Activated CD8-positive, alpha-beta memory T cell treated with anti-CD3 and anti-CD28 coated beads, Interleukin-2, amount 10 ng/mL, durations not matched to agents 7 days and 5 days (primary cell): Measurements from ENCODE around the gene MAST1. TPM values are rescaled to one million over a fixed set of nuclear protein-coding genes. Genes with fewer than 3 reads are reported as not detected.
"Not testable (repeated sequence)": the region's sequence is repeated elsewhere in the genome, so short reads cannot be mapped to it uniquely, and the experiment has no call there.

ENCODE experiments used
- ATAC-seq: fragments of 150-1000 bp; cut with Tn5 transposase; one replicate; pipeline ENCODE4 v1.10.0; 2021; ENCODE audit warnings: moderate library complexity
- CTCF ChIA-PET: fragments of 350-600 bp; sonication (Branson Sonifier 250); formaldehyde crosslinking; loops from one replicate; lab custom pipeline; 2021; ENCODE audit warnings: antibody characterized with exemption; lab: Charles Lee
- DNase-seq: peaks from one replicate; pipeline ENCODE4 v3.0.0-alpha.2; 2020
- H3K27ac Mint-ChIP-seq: one replicate; pipeline ENCODE4 v1.8.0; 2021; ENCODE audit warnings: mild to moderate bottlenecking, mixed read lengths
- H3K27me3 Mint-ChIP-seq: one replicate; pipeline ENCODE4 v1.8.0; 2021; ENCODE audit warnings: mixed read lengths
- H3K36me3 Mint-ChIP-seq: one replicate; pipeline ENCODE4 v1.8.0; 2021; ENCODE audit warnings: mild to moderate bottlenecking, mixed read lengths
- H3K4me1 Mint-ChIP-seq: one replicate; pipeline ENCODE4 v1.8.0; 2021; ENCODE audit warnings: mixed read lengths
- H3K4me3 Mint-ChIP-seq: one replicate; pipeline ENCODE4 v1.8.0; 2021; ENCODE audit warnings: mild to moderate bottlenecking, moderate library complexity, mixed read lengths
- H3K9me3 Mint-ChIP-seq: one replicate; pipeline ENCODE4 v1.8.0; 2022; ENCODE audit warnings: low read depth, mixed read lengths
- total RNA-seq, 2 experiments: library from RNA; stranded (reverse); gene quantifications; one replicate each; pipeline ENCODE4 v1.2.3, GENCODE V29; 2021

MAST1 gene
- total RNA-seq, 2 experiments from 2014 or later: 0.67 to 2.5 TPM

DNA sequence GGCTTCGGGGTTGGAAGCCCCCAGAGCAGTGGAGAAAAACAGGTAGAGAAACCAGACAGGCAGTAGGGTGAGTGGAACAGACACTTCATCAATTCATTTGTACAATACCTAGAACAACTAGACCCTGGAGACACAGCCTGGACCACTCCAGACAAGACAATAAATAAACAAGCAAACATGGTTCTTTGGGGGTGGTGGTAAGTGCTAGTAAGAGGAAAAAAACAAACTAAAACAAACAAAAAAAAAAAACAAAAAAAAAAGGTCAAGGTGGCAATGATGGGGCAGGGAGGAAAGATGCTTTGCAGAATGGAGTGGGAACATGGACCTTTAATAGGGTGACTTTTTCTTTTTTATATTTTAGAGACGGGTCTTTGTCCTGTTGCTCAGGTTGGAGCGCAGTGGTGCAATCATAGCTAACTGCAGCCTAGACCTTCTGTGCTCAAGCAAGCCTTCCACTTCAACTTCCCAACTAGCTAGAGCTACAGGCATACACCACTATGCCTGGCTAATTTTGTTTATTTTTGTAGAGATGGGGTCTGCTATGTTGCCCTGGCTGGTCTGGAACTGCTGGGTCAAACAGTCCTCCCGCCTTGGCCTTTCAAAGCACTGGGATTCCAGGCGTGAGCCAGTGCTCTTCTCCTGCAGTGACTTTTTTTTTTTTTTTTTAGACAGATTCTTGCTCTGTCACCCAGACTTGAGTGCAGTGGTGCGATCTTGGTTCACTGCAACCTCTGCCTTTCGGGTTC is 43.9 kb upstream of the MAST1 start:
- ATAC-seq (no peak), DNase-seq (no peak)
- no peaks in the 10 kb centered on the region for H3K9me3 Mint-ChIP-seq
- peaks cover 8% of the 10 kb centered on the region for H3K36me3 Mint-ChIP-seq
- H3K4me1 Mint-ChIP-seq: peaks cover 33% of the 10 kb centered on the region
- H3K27me3 Mint-ChIP-seq: no peaks in the 10 kb centered on the region
- peak overlapping the region; percentile 64 for H3K4me3 Mint-ChIP-seq
- H3K27ac Mint-ChIP-seq: peak overlapping the region; percentile 82
- CTCF ChIA-PET: interaction anchor here (0.6 to 18.0 kb wide), 7 partner anchors 9 to 782 kb away, joined by 3 to 1017 read pairs (median 3); partner anchors contain the start of genes GET3 and HOOK2

DNA sequence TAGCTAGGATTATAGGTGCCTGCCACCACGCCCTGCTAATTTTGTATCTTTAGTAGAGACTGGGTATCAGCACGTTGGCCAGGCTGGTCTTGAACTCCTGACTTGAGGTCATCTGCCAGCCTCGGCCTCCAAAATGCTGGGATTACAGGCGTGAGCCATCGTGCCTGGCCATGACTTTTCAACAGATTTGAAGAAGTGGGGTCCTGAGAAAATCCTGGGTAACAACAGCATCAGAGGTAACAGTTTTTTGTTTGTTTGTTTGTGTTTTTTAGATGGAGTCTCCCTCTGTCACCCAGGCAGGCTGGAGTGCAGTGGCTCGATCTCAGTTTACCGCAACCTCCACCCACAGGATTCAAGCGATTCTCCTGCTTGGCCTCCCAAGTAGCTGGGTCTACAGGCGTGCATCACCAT is 43.3 kb upstream of the MAST1 start:
- no peaks in the 10 kb centered on the region for H3K27me3 Mint-ChIP-seq

DNA sequence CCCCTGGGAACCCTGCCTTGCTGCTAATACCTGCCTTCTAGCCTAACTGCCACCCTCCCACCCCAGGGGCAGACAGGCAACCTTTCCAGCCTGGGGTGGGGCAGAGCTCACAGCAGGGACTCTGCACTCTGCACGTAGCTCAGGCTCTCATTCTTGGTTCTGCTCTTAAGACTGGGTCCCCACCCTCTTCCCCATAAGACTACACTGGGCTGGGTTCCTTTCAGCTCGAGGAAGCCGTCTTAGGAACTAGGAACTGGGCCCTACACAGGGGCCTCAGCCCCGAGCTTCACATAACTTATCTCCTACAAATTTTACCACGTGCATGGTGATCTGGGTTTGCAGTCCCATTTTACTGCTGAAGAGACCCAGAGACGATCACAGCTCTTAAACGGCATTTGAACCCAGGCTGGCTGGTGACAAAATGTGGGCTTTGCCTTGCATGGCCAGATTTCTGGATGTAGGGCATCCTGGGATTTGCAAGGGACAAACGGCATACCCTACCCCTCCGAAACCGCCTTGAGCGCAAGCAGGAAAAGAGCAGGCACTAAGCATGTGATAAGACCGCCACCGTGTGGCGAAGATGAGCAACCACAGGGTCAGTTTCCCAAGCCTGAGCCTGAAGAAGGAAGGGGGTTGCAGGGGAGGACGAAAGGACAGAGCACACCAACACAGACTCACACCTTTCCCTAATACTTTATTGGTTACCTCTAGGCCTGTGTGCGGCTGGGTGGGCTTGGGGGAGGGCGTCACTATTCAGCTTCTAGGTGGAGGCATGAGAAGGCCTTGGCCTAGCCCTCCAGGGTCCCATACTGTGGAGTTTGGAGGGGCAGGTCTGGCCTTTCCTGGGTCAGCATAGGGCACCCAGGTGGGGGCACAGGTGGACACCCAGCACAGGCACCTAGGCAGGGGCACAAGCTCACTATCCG is 41.9 kb upstream of the MAST1 start:
- H3K4me3 Mint-ChIP-seq: peak overlapping the region; percentile 51
- H3K27me3 Mint-ChIP-seq: no peaks in the 10 kb centered on the region
- CTCF ChIA-PET: interaction anchor here (0.7 to 18.0 kb wide), 33 partner anchors 9 to 1067 kb away, joined by 3 to 1017 read pairs (median 4); partner anchors contain the start of genes FBXW9, GET3, HOOK2 and KLF1
- peak overlapping the region; percentile 81 for H3K27ac Mint-ChIP-seq
- ATAC-seq (no peak), DNase-seq (peak; percentile 82)
- no peaks in the 10 kb centered on the region for H3K9me3 Mint-ChIP-seq
- H3K4me1 Mint-ChIP-seq: peaks cover 35% of the 10 kb centered on the region
- H3K36me3 Mint-ChIP-seq: peaks cover 11% of the 10 kb centered on the region

More for the DNA sequence above, 43.3 kb upstream of the MAST1 start:
- Mint-ChIP-seq H3K4me1 (peaks cover 35% of the 10 kb centered on the region), H3K4me3 (peak overlapping the region; percentile 64), H3K36me3 (peaks cover 11% of the 10 kb centered on the region), H3K9me3 (no peaks in the 10 kb centered on the region), H3K27ac (peak overlapping the region; percentile 82)
- ATAC-seq (no peak), DNase-seq (no peak)
- CTCF ChIA-PET: interaction anchor here (0.6 to 18.0 kb wide), 10 partner anchors 9 to 357 kb away, joined by 3 to 1017 read pairs (median 3); partner anchors contain the start of genes GET3 and HOOK2

DNA sequence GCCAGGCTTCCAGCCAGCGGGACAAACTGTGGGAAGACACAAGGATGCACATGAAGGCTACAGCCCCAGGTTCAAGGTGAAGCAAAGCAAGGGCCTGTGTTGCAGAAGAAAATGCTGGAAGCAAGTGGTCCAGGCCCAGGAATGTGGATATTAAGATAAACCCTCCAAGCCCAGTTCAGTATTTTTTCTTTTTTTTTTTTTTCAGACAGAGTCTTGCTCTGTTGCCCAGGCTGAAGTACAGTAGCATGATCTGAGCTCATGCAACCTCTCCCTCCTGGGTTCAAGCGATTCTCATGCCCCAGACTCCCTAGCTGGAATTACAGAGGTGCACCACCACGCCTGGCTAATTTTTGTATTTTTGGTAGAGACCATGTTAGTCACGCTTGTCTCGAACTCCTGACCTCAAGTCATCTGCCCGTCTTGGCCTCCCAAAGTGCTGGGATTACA is 41.2 kb upstream of the MAST1 start:
- H3K4me3 Mint-ChIP-seq: no peak overlapping the region
- no peak overlapping the region for H3K27ac Mint-ChIP-seq
- H3K27me3 Mint-ChIP-seq: no peaks in the 10 kb centered on the region
- CTCF ChIA-PET: interaction anchor here (0.7 to 18.0 kb wide), 12 partner anchors 9 to 83 kb away, joined by 3 to 1017 read pairs (median 6); partner anchors contain the start of genes HOOK2, RNASEH2A and RTBDN
- no peak for DNase-seq
- H3K36me3 Mint-ChIP-seq: peaks cover 11% of the 10 kb centered on the region
- no peak for ATAC-seq
- H3K9me3 Mint-ChIP-seq: no peaks in the 10 kb centered on the region
- peaks cover 36% of the 10 kb centered on the region for H3K4me1 Mint-ChIP-seq

DNA sequence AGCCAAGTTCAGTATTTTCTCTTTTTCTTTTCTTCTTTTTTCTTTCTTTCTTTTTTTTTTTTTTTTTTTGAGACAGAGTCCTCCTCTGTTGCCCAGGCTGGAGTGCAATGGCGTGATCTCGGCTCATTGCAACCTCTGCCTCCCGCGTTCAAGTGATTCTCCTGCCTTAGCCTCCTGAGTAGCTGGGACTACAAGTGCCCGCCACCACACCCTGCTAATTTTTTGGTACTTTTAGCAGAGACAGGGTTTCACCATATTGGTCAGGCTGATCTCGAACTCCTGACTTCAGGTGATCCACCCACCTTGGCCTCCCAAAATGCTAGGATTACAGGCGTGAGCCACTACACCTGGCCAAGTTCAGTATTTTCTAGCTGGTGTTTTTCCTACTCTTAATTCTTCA is 40.7 kb upstream of the MAST1 start:
- CTCF ChIA-PET: interaction anchor here (0.7 to 18.0 kb wide), 9 partner anchors 9 to 81 kb away, joined by 3 to 1017 read pairs (median 10); partner anchors contain the start of genes HOOK2 and RNASEH2A
- H3K27ac Mint-ChIP-seq: not testable (repeated sequence)

DNA sequence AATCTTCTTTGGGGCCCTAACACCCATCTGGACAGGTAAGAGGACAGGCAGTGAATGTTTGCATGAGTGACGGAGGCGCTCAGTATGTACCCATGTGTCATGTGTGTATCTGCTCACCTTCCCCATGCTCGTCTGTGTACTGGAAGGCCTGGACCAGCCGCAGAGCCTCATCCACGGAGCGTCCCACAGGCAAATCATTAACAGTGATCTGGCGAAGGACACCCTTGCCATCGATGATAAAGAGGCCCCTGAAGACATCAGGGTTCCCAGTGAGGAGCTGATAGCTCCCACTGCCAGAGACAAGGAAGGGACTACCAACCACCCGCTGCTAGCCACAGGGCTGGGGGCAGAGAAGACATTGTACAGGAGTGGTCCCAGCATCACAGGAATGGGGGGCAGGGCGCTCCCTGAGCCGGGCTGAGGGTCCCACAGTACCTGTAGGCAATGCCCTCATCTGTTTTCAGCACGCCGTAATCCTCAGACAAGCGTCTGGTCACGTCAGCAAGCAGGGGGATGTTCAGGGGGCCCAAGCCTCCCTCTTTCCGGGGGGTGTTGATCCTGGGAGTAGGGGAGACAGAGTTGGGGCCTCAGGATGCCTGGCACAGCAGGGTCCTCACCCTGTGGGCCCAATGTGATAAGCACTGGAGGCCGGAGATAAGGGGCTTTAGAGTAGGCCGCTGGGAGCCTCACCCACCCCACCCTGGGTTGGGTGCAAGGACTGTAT is 38.4 kb upstream of the MAST1 start:
- peaks cover 32% of the 10 kb centered on the region for H3K4me1 Mint-ChIP-seq
- no peaks in the 10 kb centered on the region for H3K9me3 Mint-ChIP-seq
- DNase-seq: no peak
- no peak overlapping the region for H3K4me3 Mint-ChIP-seq
- ATAC-seq: no peak
- H3K27ac Mint-ChIP-seq: no peak overlapping the region
- H3K27me3 Mint-ChIP-seq: no peaks in the 10 kb centered on the region
- peaks cover 5% of the 10 kb centered on the region for H3K36me3 Mint-ChIP-seq
- CTCF ChIA-PET: interaction anchor here (1.2 to 18.0 kb wide), 3 partner anchors 30 to 84 kb away, joined by 3 to 1017 read pairs (median 4); partner anchors contain the start of gene HOOK2

More for the DNA sequence above, 40.7 kb upstream of the MAST1 start:
- H3K9me3 Mint-ChIP-seq, ATAC-seq, H3K36me3 Mint-ChIP-seq, H3K4me3 Mint-ChIP-seq, H3K27me3 Mint-ChIP-seq, DNase-seq: not testable (repeated sequence)
- peaks cover 40% of the 10 kb centered on the region for H3K4me1 Mint-ChIP-seq

DNA sequence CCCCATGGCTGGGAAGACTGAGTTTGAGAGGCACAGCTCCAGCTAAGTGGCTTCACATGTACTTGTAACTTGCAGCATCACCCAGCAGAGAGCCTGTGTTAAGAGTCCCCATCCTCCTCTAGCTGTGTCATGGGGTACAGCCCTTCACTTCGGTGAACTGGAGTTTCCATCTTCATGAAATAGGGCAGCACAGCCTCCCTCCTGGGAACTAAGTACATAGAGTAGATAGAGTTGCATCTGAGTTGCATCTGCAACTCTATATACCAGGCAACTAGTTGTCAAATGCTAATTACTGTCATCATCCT is 37.9 kb upstream of the MAST1 start:
- peak overlapping the region; percentile 84 for H3K27ac Mint-ChIP-seq
- ATAC-seq: no peak
- peaks cover 30% of the 10 kb centered on the region for H3K4me1 Mint-ChIP-seq
- peaks cover 5% of the 10 kb centered on the region for H3K36me3 Mint-ChIP-seq
- peak overlapping the region; percentile 81 for H3K4me3 Mint-ChIP-seq
- no peaks in the 10 kb centered on the region for H3K27me3 Mint-ChIP-seq
- no peaks in the 10 kb centered on the region for H3K9me3 Mint-ChIP-seq
- DNase-seq: no peak
- CTCF ChIA-PET: interaction anchor here (1.1 to 18.0 kb wide), 4 partner anchors 31 to 84 kb away, joined by 3 to 1017 read pairs (median 4); partner anchors contain the start of gene HOOK2

DNA sequence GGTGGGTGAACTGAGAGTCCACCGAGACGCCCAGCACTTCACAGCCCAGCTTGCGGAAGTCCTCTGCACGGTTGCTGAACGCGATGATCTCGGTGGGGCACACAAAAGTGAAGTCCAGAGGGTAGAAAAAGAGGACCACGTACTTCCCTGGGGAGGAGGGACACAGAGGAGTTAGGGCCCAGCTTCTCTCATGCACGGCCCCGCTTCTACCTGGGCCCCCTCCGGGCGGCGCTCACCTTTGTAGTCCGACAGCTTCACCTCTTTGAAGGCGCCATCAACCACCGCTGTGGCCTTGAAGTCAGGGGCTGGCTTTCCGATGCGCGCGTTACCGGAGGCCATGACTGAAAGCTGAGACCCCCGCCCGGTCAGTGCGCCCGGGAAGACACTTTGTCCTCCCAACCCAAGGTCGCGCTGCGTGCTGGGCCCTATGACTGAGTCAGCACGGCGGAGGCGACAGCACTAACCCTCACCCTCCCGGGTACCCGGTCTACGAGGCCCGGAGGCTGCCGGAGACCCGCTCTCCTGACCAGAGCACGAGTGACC is 37.3 kb upstream of the MAST1 start:
- CTCF ChIA-PET: interaction anchor here (1.1 to 18.0 kb wide), 4 partner anchors 31 to 85 kb away, joined by 3 to 1017 read pairs (median 4); partner anchors contain the start of gene HOOK2
- peak overlapping the region; percentile 81 for H3K4me3 Mint-ChIP-seq
- DNase-seq (no peak), ATAC-seq (peak; percentile 14)
- H3K9me3 Mint-ChIP-seq: no peaks in the 10 kb centered on the region
- peaks cover 5% of the 10 kb centered on the region for H3K36me3 Mint-ChIP-seq
- H3K27ac Mint-ChIP-seq: peak overlapping the region; percentile 84
- H3K4me1 Mint-ChIP-seq: peaks cover 28% of the 10 kb centered on the region
- H3K27me3 Mint-ChIP-seq: no peaks in the 10 kb centered on the region

DNA sequence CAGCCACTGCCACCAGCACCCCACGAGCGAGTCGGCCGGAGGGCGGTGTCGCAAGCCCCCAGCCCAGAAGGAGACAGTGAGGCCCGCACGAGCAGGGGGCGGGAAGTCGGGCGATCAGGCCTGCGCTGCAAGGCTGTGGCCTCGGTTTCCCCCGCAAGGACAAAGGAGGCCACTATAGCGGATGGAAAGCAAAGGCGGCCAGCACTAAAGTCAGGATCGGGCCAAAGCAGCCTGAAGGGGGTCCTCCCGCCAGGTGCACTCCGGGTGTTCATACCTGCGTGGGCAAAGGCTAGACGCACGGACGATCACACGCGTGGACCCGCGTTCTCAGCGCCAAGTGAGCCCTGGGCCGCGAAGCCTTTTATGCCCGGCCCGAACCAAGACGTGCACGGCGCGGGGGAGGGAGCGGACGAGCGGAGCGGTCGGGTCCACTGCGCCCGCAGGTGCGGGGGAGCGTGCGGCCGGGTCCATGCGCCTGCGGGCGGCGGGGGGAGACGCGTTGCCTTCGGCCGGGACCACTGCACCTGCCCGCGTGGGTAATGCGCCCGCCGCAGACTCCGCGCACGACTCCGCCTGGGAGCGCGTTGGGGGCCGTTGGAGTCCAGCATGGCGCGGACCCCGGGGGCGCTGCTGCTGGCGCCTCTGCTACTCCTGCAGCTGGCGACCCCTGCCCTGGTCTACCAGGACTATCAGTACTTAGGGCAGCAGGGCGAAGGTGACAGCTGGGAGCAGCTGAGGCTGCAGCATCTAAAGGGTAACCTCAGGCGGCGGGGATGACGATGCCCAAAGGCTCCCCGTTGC is 36.6 kb upstream of the MAST1 start, which contains the start of the genes PRDX2 and THSD8:
Gene PRDX2 (minus strand): TSS at position 335 of the 801 bp plus-strand sequence. CDS start 539 bp downstream, outside the sequence.
Gene THSD8 (plus strand): TSS at position 604 of the 801 bp plus-strand sequence. CDS start 3 bp downstream, at position 607.
- peak within 1 kb of the TSS; percentile 81 for H3K4me3 Mint-ChIP-seq
- DNase-seq (peak; percentile 81), ATAC-seq (peak; percentile 65)
- no peaks in the 10 kb centered on the region for H3K9me3 Mint-ChIP-seq
- peaks cover 5% of the 10 kb centered on the region for H3K36me3 Mint-ChIP-seq
- H3K27ac Mint-ChIP-seq: peak within 1 kb of the TSS; percentile 84
- CTCF ChIA-PET: interaction anchor here (1.0 to 18.0 kb wide), 5 partner anchors 17 to 85 kb away, joined by 3 to 1017 read pairs (median 3); partner anchors contain the start of gene HOOK2
- H3K27me3 Mint-ChIP-seq: no peaks in the 10 kb centered on the region
- peaks cover 28% of the 10 kb centered on the region for H3K4me1 Mint-ChIP-seq

DNA sequence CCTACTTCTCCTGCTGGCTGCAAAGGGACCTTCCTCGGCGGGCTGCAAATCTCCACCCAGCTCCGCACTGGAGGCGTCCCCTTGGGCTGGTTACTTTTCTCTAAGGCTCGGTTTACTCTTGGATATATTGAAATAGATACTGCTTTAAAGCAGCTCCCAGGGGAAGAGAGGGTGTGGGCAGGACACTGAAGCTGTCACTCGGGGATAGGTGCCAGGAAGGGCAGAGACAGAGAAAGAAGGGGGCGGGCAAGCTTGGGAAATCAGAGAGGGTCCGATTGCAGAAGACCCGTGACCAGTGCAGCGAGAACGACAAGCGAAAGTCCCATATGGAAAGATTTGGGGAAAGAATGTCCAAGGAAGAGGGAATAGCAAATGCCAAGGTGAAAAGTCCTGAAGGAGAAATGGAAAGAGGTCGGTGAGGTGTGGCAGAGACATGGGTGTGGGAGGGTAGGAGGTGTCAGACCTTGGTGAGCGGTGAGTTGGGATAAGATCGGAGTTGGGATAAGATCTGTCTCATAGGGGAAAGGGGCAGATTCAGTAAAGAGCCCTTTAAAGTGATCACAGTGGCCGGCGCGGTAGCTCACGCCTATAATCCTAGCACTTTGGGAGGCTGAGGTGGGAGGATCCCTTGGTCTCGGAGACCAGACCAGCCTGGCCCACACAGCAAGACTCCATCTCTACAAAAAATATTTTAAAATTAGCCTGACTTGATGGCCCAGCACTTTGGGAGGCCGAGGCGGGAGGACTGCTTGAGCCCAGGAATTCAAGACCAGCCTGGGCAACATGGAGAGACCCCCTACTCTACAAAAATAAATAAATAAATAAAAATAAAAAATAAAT is 35.8 kb upstream of the MAST1 start:
- CTCF ChIA-PET: interaction anchor here (0.9 to 18.0 kb wide), 6 partner anchors 14 to 95 kb away, joined by 3 to 1017 read pairs (median 3); partner anchors contain the start of gene HOOK2
- H3K36me3 Mint-ChIP-seq: peaks cover 5% of the 10 kb centered on the region
- DNase-seq (no peak), ATAC-seq (no peak)
- no peaks in the 10 kb centered on the region for H3K27me3 Mint-ChIP-seq
- peaks cover 35% of the 10 kb centered on the region for H3K4me1 Mint-ChIP-seq
- H3K9me3 Mint-ChIP-seq: no peaks in the 10 kb centered on the region
- H3K4me3 Mint-ChIP-seq: peak overlapping the region; percentile 81
- no peak overlapping the region for H3K27ac Mint-ChIP-seq
